H1 (cell line): ENCODE measurements around the gene ITGA8. TPM values are rescaled to one million over a fixed set of nuclear protein-coding genes. Genes with fewer than 3 reads are reported as not detected.

Experiments
- CTCF ChIA-PET: fragments of 300-600 bp; sonication (Branson Sonifier 250); formaldehyde crosslinking; loops from one replicate; lab custom pipeline; 2021; ENCODE audit not compliant: partially characterized antibody; lab: Charles Lee
- POLR2A ChIA-PET: fragments of 300-600 bp; sonication (Branson Sonifier 250); formaldehyde crosslinking; loops from one replicate; lab custom pipeline; 2021; ENCODE audit warnings: inconsistent platforms; ENCODE audit not compliant: partially characterized antibody; lab: Charles Lee
- DNase-seq, 2 experiments: peaks; one replicate each; pipeline versions ENCODE4 v3.0.0 to v3.0.0-alpha.2; 2010 to 2022; ENCODE audit warnings: low spot score in 2 of 2, low read depth in 1 of 2, mixed read lengths in 1 of 2
- FAIRE-seq: peaks from 2 replicates; lab custom pipeline; 2011; peaks lifted over from hg19 to GRCh38; lab: Jason Lieb, UNC
- H2AFZ ChIP-seq: 2 replicates; pipeline ENCODE4 v1.8.1; 2012; ENCODE audit warnings: low read length, inconsistent platforms
- H2AK5ac ChIP-seq: 2 replicates; pipeline ENCODE4 v1.6.1; 2013; ENCODE audit warnings: low read depth, low read length
- H2BK120ac ChIP-seq: replicated peaks from 2 replicates; pipeline ENCODE3; 2013; ENCODE audit warnings: low read depth, low read length, inconsistent platforms
- H2BK12ac ChIP-seq: 2 replicates; pipeline ENCODE4 v1.6.1; 2013; ENCODE audit warnings: low read depth, low read length
- H2BK15ac ChIP-seq: 2 replicates; pipeline ENCODE4 v1.6.1; 2013; ENCODE audit warnings: low read length
- H2BK20ac ChIP-seq: 2 replicates; pipeline ENCODE4 v1.6.1; 2013; ENCODE audit warnings: low read length
- H2BK5ac ChIP-seq: 2 replicates; pipeline ENCODE4 v1.6.1; 2013; ENCODE audit warnings: low read depth, low read length
- H3K14ac ChIP-seq: 2 replicates; pipeline ENCODE4 v1.6.1; 2013; ENCODE audit warnings: inconsistent platforms; ENCODE audit not compliant: insufficient read length
- H3K18ac ChIP-seq: 2 replicates; pipeline ENCODE4 v1.6.1; 2013; ENCODE audit warnings: low read length; ENCODE audit errors: extremely low read depth
- H3K23ac ChIP-seq: 2 replicates; pipeline ENCODE4 v1.6.1; 2013; ENCODE audit warnings: inconsistent platforms; ENCODE audit not compliant: insufficient read length
- H3K23me2 ChIP-seq: 2 replicates; pipeline ENCODE4 v1.6.1; 2013; ENCODE audit warnings: low read depth, low read length
- H3K27ac ChIP-seq: 2 replicates; pipeline ENCODE4 v1.6.1; 2011; ENCODE audit warnings: low read depth, low read length, inconsistent platforms
- H3K27me3 ChIP-seq, 4 experiments: replicated peaks in 1 of 4; 1 replicate in 1 of 4; 2 replicates in 3 of 4; pipeline versions ENCODE4 v1.6.1 to v1.8.1; 2011 to 2013; ENCODE audit warnings: low read length in 3 of 4, mild to moderate bottlenecking in 3 of 4, inconsistent platforms in 2 of 4, mixed read lengths in 2 of 4, moderate library complexity in 1 of 4; ENCODE audit not compliant: control insufficient read depth in 3 of 4, insufficient read depth in 3 of 4; ENCODE audit errors: extremely low read depth in 1 of 4
- H3K36me3 ChIP-seq, 4 experiments: 2 replicates each; pipeline versions ENCODE4 v1.6.1 to v1.8.1; 2011 to 2013; ENCODE audit warnings: mild to moderate bottlenecking in 4 of 4, low read length in 3 of 4, moderate library complexity in 2 of 4, control low read depth in 1 of 4, inconsistent platforms in 1 of 4; ENCODE audit not compliant: insufficient read depth in 4 of 4, control insufficient read depth in 2 of 4
- H3K4ac ChIP-seq: replicated peaks from 2 replicates; pipeline ENCODE3; 2013; ENCODE audit warnings: low read length, low read depth, mixed read lengths, inconsistent platforms; ENCODE audit not compliant: insufficient read length
- H3K4me1 ChIP-seq, 4 experiments: replicated peaks in 1 of 4; 1 replicate in 1 of 4; 2 replicates in 3 of 4; pipeline versions ENCODE4 v1.6.1 to v1.8.1; 2011 to 2013; ENCODE audit warnings: low read length in 3 of 4, inconsistent platforms in 2 of 4, mixed read lengths in 1 of 4; ENCODE audit not compliant: insufficient read depth in 4 of 4, control insufficient read depth in 3 of 4
- H3K4me2 ChIP-seq, 2 experiments: 2 replicates each; pipeline versions ENCODE4 v1.6.1 to v1.8.1; 2011 to 2013; ENCODE audit warnings: low read depth in 2 of 2, low read length in 2 of 2, control low read depth in 1 of 2, inconsistent platforms in 1 of 2, mild to moderate bottlenecking in 1 of 2; ENCODE audit not compliant: insufficient read depth in 1 of 2
- H3K4me3 ChIP-seq, 4 experiments: fragments of 200-600, 300-600 bp in 1 of 4; sonication (generic), shearing (Covaris generic), sonication (Bioruptor Twin) in 1 of 4; 2 replicates each; pipeline versions ENCODE4 v1.5.1 to v1.8.1; 2011 to 2016; ENCODE audit warnings: low read length in 4 of 4, low read depth in 3 of 4, control low read depth in 2 of 4, inconsistent platforms in 2 of 4, mild to moderate bottlenecking in 2 of 4, mixed read lengths in 1 of 4, moderate library complexity in 1 of 4; ENCODE audit not compliant: insufficient read depth in 2 of 4; ENCODE audit errors: extremely low read depth in 1 of 4
- H3K56ac ChIP-seq: replicated peaks from 2 replicates; pipeline ENCODE3; 2013; ENCODE audit warnings: low read depth, mild to moderate bottlenecking, mixed read lengths, low read length, inconsistent platforms; ENCODE audit not compliant: insufficient read length
- H3K79me1 ChIP-seq: 2 replicates; pipeline ENCODE4 v1.6.1; 2013; ENCODE audit warnings: low read depth, low read length, control low read depth
- H3K79me2 ChIP-seq, 2 experiments: 2 replicates each; pipeline versions ENCODE4 v1.6.1 to v1.8.1; 2012 to 2013; ENCODE audit warnings: low read length in 2 of 2, mild to moderate bottlenecking in 2 of 2, inconsistent platforms in 1 of 2; ENCODE audit not compliant: insufficient read depth in 2 of 2, control insufficient read depth in 1 of 2
- H3K9ac ChIP-seq, 4 experiments: replicated peaks in 1 of 4; 1 replicate in 1 of 4; 2 replicates in 3 of 4; pipeline versions ENCODE4 v1.6.1 to v1.8.1; 2011 to 2013; ENCODE audit warnings: low read depth in 3 of 4, low read length in 3 of 4, control low read depth in 2 of 4, mild to moderate bottlenecking in 2 of 4, moderate library complexity in 2 of 4, inconsistent platforms in 1 of 4; ENCODE audit errors: extremely low read depth in 1 of 4
- H3K9me3 ChIP-seq, 2 experiments: 2 replicates each; pipeline versions ENCODE4 v1.6.1 to v1.8.1; 2012 to 2013; ENCODE audit warnings: mild to moderate bottlenecking in 2 of 2, moderate library complexity in 2 of 2, control low read depth in 1 of 2, inconsistent platforms in 1 of 2, low read depth in 1 of 2, low read length in 1 of 2, mixed read lengths in 1 of 2; ENCODE audit not compliant: insufficient read depth in 2 of 2
- H4K20me1 ChIP-seq, 2 experiments: replicated peaks in 1 of 2; 2 replicates each; pipeline versions ENCODE3 to v1.8.1; 2011 to 2013; ENCODE audit warnings: inconsistent platforms in 2 of 2, low read length in 2 of 2, mild to moderate bottlenecking in 1 of 2; ENCODE audit not compliant: insufficient read depth in 2 of 2, control insufficient read depth in 1 of 2
- H4K5ac ChIP-seq: 2 replicates; pipeline ENCODE4 v1.6.1; 2013; ENCODE audit warnings: low read length, low read depth, mixed read lengths, inconsistent platforms; ENCODE audit not compliant: insufficient read length
- H4K8ac ChIP-seq: 2 replicates; pipeline ENCODE4 v1.8.0; 2013; ENCODE audit warnings: mild to moderate bottlenecking, moderate library complexity, low read length, inconsistent platforms; ENCODE audit not compliant: insufficient read depth; ENCODE audit errors: extremely low read depth
- H4K91ac ChIP-seq: replicated peaks from 2 replicates; pipeline ENCODE3; 2013; ENCODE audit warnings: low read length, mixed read lengths, inconsistent platforms; ENCODE audit not compliant: insufficient read length
- ASH2L ChIP-seq: fragments of 200-600, 300-600 bp; sonication (generic); IDR thresholded peaks from one replicate; pipeline ENCODE4 v1.7.1; 2017; ENCODE audit warnings: low read length
- BACH1 ChIP-seq: IDR thresholded peaks from 2 replicates; pipeline ENCODE4 v1.6.1; 2012; ENCODE audit warnings: low read length, improper control_type of control experiment
- BRCA1 ChIP-seq: IDR thresholded peaks from 2 replicates; pipeline ENCODE4 v1.6.1; 2012; ENCODE audit warnings: low read depth, low read length, improper control_type of control experiment
- FOSL1 ChIP-seq: IDR thresholded peaks from 2 replicates; pipeline ENCODE4 v1.6.1; 2011; ENCODE audit warnings: mild to moderate bottlenecking, low read depth, low read length, moderate library complexity; ENCODE audit not compliant: insufficient read depth
- GABPA ChIP-seq: IDR thresholded peaks from 2 replicates; pipeline ENCODE4 v1.6.1; 2011; ENCODE audit warnings: mild to moderate bottlenecking, low read length, moderate library complexity, borderline replicate concordance; ENCODE audit not compliant: insufficient read depth
- GTF2F1 ChIP-seq: IDR thresholded peaks from 2 replicates; pipeline ENCODE4 v1.6.1; 2012; ENCODE audit warnings: low read depth, low read length, improper control_type of control experiment, borderline replicate concordance
- HDAC6 ChIP-seq: IDR thresholded peaks from one replicate; pipeline ENCODE4 v1.7.1; 2012; ENCODE audit warnings: low read depth, mild to moderate bottlenecking, inconsistent platforms, low read length, moderate library complexity
- KDM5A ChIP-seq: fragments of 200-600 bp; IDR thresholded peaks from 2 replicates; pipeline ENCODE4 v1.7.1; 2012; ENCODE audit warnings: mild to moderate bottlenecking, low read length, inconsistent platforms, mixed read lengths
- PHF8 ChIP-seq: fragments of 200-600 bp; sonication (generic); conservative IDR thresholded peaks from 2 replicates; pipeline ENCODE4 v1.7.1; 2012; ENCODE audit warnings: low read depth, mild to moderate bottlenecking, inconsistent platforms, low read length, moderate library complexity
- SUZ12 ChIP-seq: fragments of 200-600 bp; sonication (generic); IDR thresholded peaks from 2 replicates; pipeline ENCODE4 v1.6.1; 2012; ENCODE audit warnings: mild to moderate bottlenecking, inconsistent platforms, low read length, moderate library complexity, mixed read lengths
- TAF1 ChIP-seq: IDR thresholded peaks from 2 replicates; pipeline ENCODE4 v1.6.1; 2011; ENCODE audit warnings: mild to moderate bottlenecking, low read depth, low read length
- TAF7 ChIP-seq: optimal IDR thresholded peaks from 2 replicates; pipeline ENCODE3; 2011; ENCODE audit warnings: low read depth, mild to moderate bottlenecking, inconsistent platforms, low read length, moderate library complexity, borderline replicate concordance
- TCF12 ChIP-seq: IDR thresholded peaks from 2 replicates; pipeline ENCODE4 v1.6.1; 2011; ENCODE audit warnings: low read depth, mild to moderate bottlenecking, low read length
- WGBS, 2 experiments: shearing (Covaris generic) in 1 of 2; methylation state at CpG; one replicate each; pipeline versions ENCODE4 v1.1.6 to v1.1.7; 2013 to 2015; ENCODE audit warnings: low lambda C conversion rate in 2 of 2, mixed read lengths in 2 of 2, inconsistent platforms in 1 of 2, low coverage in 1 of 2, missing lambda C conversion rate in 1 of 2; ENCODE audit not compliant: insufficient replicate concordance in 2 of 2, insufficient coverage in 1 of 2, insufficient read length in 1 of 2; ENCODE audit errors: extremely low coverage in 1 of 2, missing lambda C conversion rate in 1 of 2; 5-methylcytosine and 5-hydroxymethylcytosine counted together
- polyA plus RNA-seq, 7 experiments: library from polyadenylated mRNA; depleted of rRNA in 3 of 7; stranded (reverse) in 5 of 7; unstranded in 2 of 7; fragments of >200 nt in 5 of 7; fragments of 200-250 nt in 2 of 7; gene quantifications; 1 replicate in 5 of 7; 2 replicates in 1 of 7; 4 replicates in 1 of 7; pipeline versions ENCODE4 v1.2.1 to v1.2.3, GENCODE V29; 2011 to 2013; ENCODE audit warnings: missing spikeins in 2 of 7, mixed read lengths in 2 of 7
- total RNA-seq: library from RNA; stranded (reverse); fragmentation: NEBNext Ultra II Directional; extraction: Animal tissue kit (Norgen Biotek cat#: 25700); gene quantifications from 2 replicates; pipeline ENCODE4 v1.2.1, GENCODE V29; 2021
- TF ChIP-seq, protein P1 (sequence below): IDR thresholded peaks from 2 replicates; pipeline ENCODE4 v1.6.1; 2011; ENCODE audit warnings: low read depth, mild to moderate bottlenecking, low read length; ENCODE audit not compliant: insufficient read depth

The ITGA8 gene
- total and polyA plus RNA-seq, 2 of the 8 experiments (the other 6 are each of a cell fraction or from before 2014, with no cell fraction given): not detected

DNA sequence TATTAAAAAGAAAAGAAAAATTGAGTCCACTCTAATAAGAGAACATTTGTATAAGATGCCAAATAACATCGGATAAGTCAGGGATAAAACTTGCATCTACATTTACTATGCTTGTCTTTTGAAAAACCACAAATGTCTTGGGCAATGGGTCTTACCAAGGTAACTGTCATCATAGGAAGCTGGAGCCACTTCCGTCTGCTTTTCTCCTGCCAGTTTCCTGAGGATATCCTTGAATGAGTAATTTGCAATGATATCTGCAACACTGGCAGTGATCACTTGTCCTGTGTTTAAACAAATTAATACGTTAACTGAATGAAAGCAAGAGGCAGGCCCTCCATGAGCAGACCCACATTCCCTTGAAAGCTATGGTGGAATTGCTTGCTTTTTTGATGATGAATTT, 47.3 kb downstream of the ITGA8 start:
- Histone ChIP-seq H3K9me3 (no peaks in the 10 kb centered on the region), H2BK20ac (no peak overlapping the region), H3K23me2 (no peaks in the 10 kb centered on the region; the same call in 1 of the 2 replicates), H4K5ac (no peak overlapping the region), H2BK120ac (no peak overlapping the region), H4K20me1 (no peaks in the 10 kb centered on the region), H3K4ac (no peak overlapping the region), H4K8ac (no peak overlapping the region), H3K79me2 (no peaks in the 10 kb centered on the region), H3K56ac (no peak overlapping the region), H3K27me3 (no peaks in the 10 kb centered on the region), H3K4me3 (no peak overlapping the region), H3K14ac (no peak overlapping the region), H2BK12ac (no peak overlapping the region), H3K23ac (no peak overlapping the region), H2BK15ac (no peak overlapping the region), H3K79me1 (no peaks in the 10 kb centered on the region), H3K27ac (no peak overlapping the region), H2BK5ac (no peak overlapping the region), H3K4me2 (no peak overlapping the region), H3K18ac (no peak overlapping the region), H2AFZ (no peak overlapping the region), H4K91ac (no peak overlapping the region), H2AK5ac (no peak overlapping the region), H3K36me3 (no peaks in the 10 kb centered on the region), H3K4me1 (no peaks in the 10 kb centered on the region), H3K9ac (no peak overlapping the region)
- POLR2A ChIA-PET: no interaction called here
- CTCF ChIA-PET: interaction anchor here (1.2 to 3.3 kb wide), 3 partner anchors 11 to 47 kb away, joined by 3 to 14 read pairs (median 3); partner anchors contain the start of gene ITGA8
- no peak for DNase-seq
- no peak for FAIRE-seq
- WGBS, 2 experiments: 92% methylated on average over 3 of the region's 3 CpGs; no CpG with 5 or more reads in 1 of the 2 experiments
- TF ChIP-seq PHF8 (no peak), BACH1 (no peak), BRCA1 (no peak), TAF7 (no peak), TCF12 (no peak), HDAC6 (no peak), ASH2L (no peak), SUZ12 (no peak), TAF1 (no peak), GABPA (no peak), FOSL1 (no peak), GTF2F1 (no peak), KDM5A (no peak)
- TF ChIP-seq, protein P1, sequence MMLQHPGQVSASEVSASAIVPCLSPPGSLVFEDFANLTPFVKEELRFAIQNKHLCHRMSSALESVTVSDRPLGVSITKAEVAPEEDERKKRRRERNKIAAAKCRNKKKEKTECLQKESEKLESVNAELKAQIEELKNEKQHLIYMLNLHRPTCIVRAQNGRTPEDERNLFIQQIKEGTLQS: no peak
